GM18858 (cell line): Measurements from ENCODE around the gene SLC46A3.
"Not testable (repeated sequence)": the region's sequence is repeated elsewhere in the genome, so short reads cannot be mapped to it uniquely, and the experiment has no call there.

Experiments used
- ATAC-seq: cut with Tn5 transposase; IDR thresholded peaks from one replicate; pipeline ENCODE4 v1.9.1; 2021; ENCODE audit not compliant: unreplicated experiment

The SLC46A3 gene

GRCh38 chr13:28734906-28735305 lies 16.1 kb upstream of the SLC46A3 start:
- no peak for ATAC-seq

GRCh38 chr13:28730762-28731161 lies 12.0 kb upstream of the SLC46A3 start:
- ATAC-seq = no peak

- no peak for ATAC-seq
Measured at GRCh38 chr13:28729541-28729940, 10.8 kb upstream of the SLC46A3 start.

GRCh38 chr13:28728642-28729041 lies 9.9 kb upstream of the SLC46A3 start:
- ATAC-seq = no peak

GRCh38 chr13:28725046-28725610 lies 6.4 kb upstream of the SLC46A3 start:
- no peak for ATAC-seq

GRCh38 chr13:28723806-28724205 lies 5.0 kb upstream of the SLC46A3 start:
- no peak for ATAC-seq

GRCh38 chr13:28719227-28720055 lies 671 bp upstream of the SLC46A3 start:
- no peak for ATAC-seq

GRCh38 chr13:28718196-28718542 lies 601 bp downstream of the SLC46A3 start:
- ATAC-seq = peak; percentile 13

GRCh38 chr13:28717170-28717569 lies 1.6 kb downstream of the SLC46A3 start:
- ATAC-seq = no peak

GRCh38 chr13:28716511-28716910 lies 2.3 kb downstream of the SLC46A3 start:
- ATAC-seq = no peak

GRCh38 chr13:28714651-28715050 lies 4.1 kb downstream of the SLC46A3 start:
- ATAC-seq = no peak

- no peak for ATAC-seq
Measured at GRCh38 chr13:28710161-28710560, 8.6 kb downstream of the SLC46A3 start.

GRCh38 chr13:28707629-28708427 lies 10.9 kb downstream of the SLC46A3 start:
- peak; percentile 98 for ATAC-seq

- ATAC-seq = no peak
Measured at GRCh38 chr13:28705461-28706083, 13.2 kb downstream of the SLC46A3 start.

GRCh38 chr13:28704919-28705318 lies 13.9 kb downstream of the SLC46A3 start:
- ATAC-seq = no peak

- ATAC-seq = no peak
Measured at GRCh38 chr13:28704282-28704681, 14.5 kb downstream of the SLC46A3 start.

GRCh38 chr13:28699246-28699645 lies 19.5 kb downstream of the SLC46A3 start:
- no peak for ATAC-seq

- no peak for ATAC-seq
Measured at GRCh38 chr13:28697441-28697840, 21.3 kb downstream of the SLC46A3 start.

- not testable (repeated sequence) for ATAC-seq
Measured at GRCh38 chr13:28693605-28694491, 24.9 kb downstream of the SLC46A3 start.

GRCh38 chr13:28685892-28686291 lies 32.9 kb downstream of the SLC46A3 start:
- no peak for ATAC-seq
